Parathyroid adenoma (tissue), 2 donors: ENCODE results near the gene FNDC11.

Source experiments
- H2AFZ ChIP-seq: fragments of 300-600 bp; sonication (generic); one replicate; pipeline ENCODE4 v1.7.0; 2017; ENCODE audit warnings: antibody characterized with exemption, mild to moderate bottlenecking
- H3K27ac ChIP-seq: fragments of 300-600 bp; sonication (generic); one replicate; pipeline ENCODE4 v1.7.0; 2017
- H3K27me3 ChIP-seq: fragments of 300-600 bp; sonication (generic); one replicate; pipeline ENCODE4 v1.7.0; 2017; ENCODE audit warnings: low read length; ENCODE audit not compliant: control insufficient read depth, insufficient read depth
- H3K36me3 ChIP-seq: fragments of 300-600 bp; sonication (generic); one replicate; pipeline ENCODE4 v1.7.0; 2017; ENCODE audit warnings: low read length; ENCODE audit not compliant: control insufficient read depth, insufficient read depth
- H3K4me1 ChIP-seq: fragments of 300-600 bp; sonication (generic); one replicate; pipeline ENCODE4 v1.7.0; 2017; ENCODE audit warnings: control low read depth
- H3K4me2 ChIP-seq: fragments of 300-600 bp; sonication (generic); one replicate; pipeline ENCODE4 v1.7.0; 2017; ENCODE audit warnings: low read length
- H3K4me3 ChIP-seq: fragments of 300-600 bp; sonication (generic); one replicate; pipeline ENCODE4 v1.7.0; 2017; ENCODE audit warnings: low read depth, low read length
- H3K79me2 ChIP-seq: fragments of 300-600 bp; sonication (generic); one replicate; pipeline ENCODE4 v1.7.0; 2017; ENCODE audit warnings: control low read depth
- H3K9ac ChIP-seq: fragments of 300-600 bp; sonication (generic); one replicate; pipeline ENCODE4 v1.7.0; 2017; ENCODE audit warnings: mild to moderate bottlenecking
- H3K9me3 ChIP-seq: fragments of 300-600 bp; sonication (generic); one replicate; pipeline ENCODE4 v1.7.0; 2017; ENCODE audit warnings: low read length; ENCODE audit not compliant: control insufficient read depth
- CTCF ChIP-seq: fragments of 300-600 bp; sonication (generic); IDR thresholded peaks from one replicate; pipeline ENCODE4 v1.7.0; 2017; ENCODE audit warnings: antibody characterized with exemption, mild to moderate bottlenecking
- donor health status: primary hyperparathyroidism.

Gene FNDC11

DNA sequence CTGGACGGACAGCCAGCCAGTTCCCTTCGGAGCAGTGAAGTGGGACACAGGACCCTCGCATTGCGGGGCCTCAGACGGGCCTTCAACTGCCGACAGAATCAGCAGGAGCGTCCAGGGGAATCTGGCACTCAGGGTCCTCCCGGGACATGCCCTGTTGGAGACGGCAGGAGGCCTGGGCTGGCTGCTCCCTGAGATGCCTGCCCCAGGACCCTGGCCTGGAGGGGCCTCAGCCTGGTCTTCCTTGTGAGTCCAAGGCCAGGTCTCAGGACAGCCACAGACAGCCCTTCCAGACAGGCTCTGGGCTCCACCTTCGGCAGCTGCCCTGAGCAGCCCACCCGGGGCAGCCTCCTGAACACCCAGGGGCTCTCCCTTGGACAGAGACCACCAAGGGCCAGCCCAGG, 34.7 kb downstream of the FNDC11 start:
- Histone ChIP-seq H3K4me2 (no peak overlapping the region), H3K4me1 (no peaks in the 10 kb centered on the region), H3K27ac (no peak overlapping the region), H3K4me3 (no peak overlapping the region), H3K36me3 (no peaks in the 10 kb centered on the region), H3K9ac (no peak overlapping the region), H3K9me3 (no peaks in the 10 kb centered on the region), H3K27me3 (no peaks in the 10 kb centered on the region), H2AFZ (no peak overlapping the region), H3K79me2 (no peaks in the 10 kb centered on the region)
- no peak for TF ChIP-seq CTCF

DNA sequence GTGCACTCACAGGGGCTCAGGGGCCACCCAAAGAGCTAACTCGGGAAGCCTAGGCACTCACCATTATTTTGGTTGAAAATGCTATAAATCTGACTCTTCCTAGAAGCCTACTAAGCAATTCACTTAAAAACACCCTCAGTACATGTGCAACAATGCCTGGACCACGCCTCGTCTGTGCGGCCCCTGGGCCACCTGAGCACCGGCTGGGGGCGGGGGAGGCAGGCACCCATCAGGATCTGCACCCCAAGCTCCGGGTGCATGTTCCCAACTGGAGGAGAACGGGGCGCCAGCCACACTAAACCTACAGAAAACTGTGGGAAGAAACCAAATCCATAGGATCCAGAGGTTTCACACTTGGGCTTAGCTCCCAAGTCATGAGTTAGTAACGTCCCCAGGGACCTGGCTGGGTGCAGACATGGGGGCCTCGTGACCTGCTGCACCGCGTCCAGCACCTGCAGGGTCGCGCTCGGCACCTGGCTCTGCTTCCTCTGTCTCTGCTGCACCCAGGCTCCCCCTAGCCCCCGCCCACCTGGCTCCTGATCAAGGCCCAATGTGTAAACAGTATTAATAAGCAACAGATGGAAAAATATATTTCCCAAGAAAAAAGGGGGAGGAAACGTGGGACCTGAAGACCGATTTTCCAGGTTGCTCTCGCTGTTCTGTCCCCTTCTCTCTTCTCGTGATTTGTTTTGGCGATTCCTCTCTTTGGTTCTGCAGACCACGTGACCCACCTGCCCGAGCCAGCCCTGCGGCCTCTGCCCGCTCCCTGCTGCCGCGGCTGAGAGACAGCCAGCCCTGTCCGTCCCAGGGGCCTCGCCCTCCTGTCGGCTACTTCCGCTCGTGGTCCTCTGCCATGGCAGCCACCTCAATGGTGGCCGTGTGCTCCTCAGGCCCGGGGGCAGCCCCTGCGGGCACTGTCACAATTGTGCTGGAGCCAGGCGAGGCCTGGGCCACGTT, 35.6 kb downstream of the FNDC11 start:
- H3K9ac ChIP-seq, result no peak overlapping the region
- H3K4me2 ChIP-seq, result no peak overlapping the region
- H3K4me3 ChIP-seq, result no peak overlapping the region
- no peak overlapping the region for H3K27ac ChIP-seq
- TF ChIP-seq CTCF, result no peak
- H3K9me3 ChIP-seq, result no peaks in the 10 kb centered on the region
- no peaks in the 10 kb centered on the region for H3K36me3 ChIP-seq
- H3K27me3 ChIP-seq, result no peaks in the 10 kb centered on the region
- no peaks in the 10 kb centered on the region for H3K79me2 ChIP-seq
- H2AFZ ChIP-seq, result no peak overlapping the region
- H3K4me1 ChIP-seq, result no peaks in the 10 kb centered on the region

- H3K9ac ChIP-seq, result no peak overlapping the region
- no peak overlapping the region for H3K4me2 ChIP-seq
- TF ChIP-seq CTCF, result no peak
- no peaks in the 10 kb centered on the region for H3K27me3 ChIP-seq
- H3K36me3 ChIP-seq, result no peaks in the 10 kb centered on the region
- H3K4me1 ChIP-seq, result no peaks in the 10 kb centered on the region
- H3K79me2 ChIP-seq, result no peaks in the 10 kb centered on the region
- H3K27ac ChIP-seq, result no peak overlapping the region
- H3K4me3 ChIP-seq, result no peak overlapping the region
- no peaks in the 10 kb centered on the region for H3K9me3 ChIP-seq
- H2AFZ ChIP-seq, result no peak overlapping the region
These were observed 36.5 kb downstream of the FNDC11 start for GRCh38 chr20:63590218-63591146.

GRCh38 chr20:63591147-63591533, 37.2 kb downstream of the FNDC11 start:
- H3K36me3 ChIP-seq, result no peaks in the 10 kb centered on the region

More at GRCh38 chr20:63591147-63591533, 37.2 kb downstream of the FNDC11 start:
- Histone ChIP-seq H3K79me2 (no peaks in the 10 kb centered on the region), H3K27me3 (no peaks in the 10 kb centered on the region), H3K4me1 (no peaks in the 10 kb centered on the region), H3K9ac (no peak overlapping the region), H3K9me3 (no peaks in the 10 kb centered on the region), H3K4me2 (no peak overlapping the region), H2AFZ (no peak overlapping the region), H3K27ac (no peak overlapping the region), H3K4me3 (no peak overlapping the region)
- TF ChIP-seq CTCF, result no peak
